Heart left ventricle (tissue), 16 donors: ENCODE data around the gene PGAM2. TPM values are rescaled to one million over a fixed set of nuclear protein-coding genes. Genes with fewer than 3 reads are reported as not detected.
A peak's percentile ranks its signal among the peaks of the same experiment; 100 is the strongest.

Experiments
- ATAC-seq, 4 donors: fragments of 200-7000 bp; cut with Tn5 transposase; one replicate each; pipeline ENCODE4 v1.9.1; 2020 to 2022; ENCODE audit warnings: moderate library complexity in 4 of 4, mild to moderate bottlenecking in 3 of 4, moderate number of reproducible peaks in 1 of 4
- DNase-seq, 5 donors: peaks; one replicate each; pipeline ENCODE4 v3.0.0-alpha.2; 2020
- H3K27ac ChIP-seq, 12 donors: fragments of 200-600 bp; sonication (generic) in 4 of 12; one replicate each; pipeline versions ENCODE4 v1.5.0 to v1.8.0; 2016 to 2022; ENCODE audit warnings: mild to moderate bottlenecking in 2 of 12
- H3K27me3 ChIP-seq, 9 donors: fragments of 200-600 bp; sonication (generic) in 2 of 9; one replicate each; pipeline versions ENCODE4 v1.5.1 to v1.8.0; 2016 to 2022; ENCODE audit warnings: mild to moderate bottlenecking in 3 of 9
- H3K36me3 ChIP-seq, 9 donors: fragments of 200-600 bp; sonication (generic) in 2 of 9; one replicate each; pipeline versions ENCODE4 v1.5.0 to v1.8.0; 2018 to 2022; ENCODE audit warnings: mild to moderate bottlenecking in 2 of 9
- H3K4me1 ChIP-seq, 12 donors: fragments of 200-600 bp; sonication (generic) in 4 of 12; one replicate each; pipeline versions ENCODE4 v1.5.0 to v1.8.0; 2016 to 2022; ENCODE audit warnings: mild to moderate bottlenecking in 3 of 12
- H3K4me3 ChIP-seq, 12 donors: fragments of 200-600 bp; sonication (generic) in 4 of 12; one replicate each; pipeline versions ENCODE4 v1.5.0 to v1.8.0; 2017 to 2022; ENCODE audit warnings: mild to moderate bottlenecking in 9 of 12, moderate library complexity in 4 of 12
- H3K9me3 ChIP-seq, 12 donors: fragments of 200-600 bp; sonication (generic) in 4 of 12; one replicate each; pipeline versions ENCODE4 v1.5.0 to v1.8.0; 2016 to 2022; ENCODE audit warnings: mild to moderate bottlenecking in 1 of 12
- CTCF ChIP-seq, 12 donors: fragments of 200-600 bp; sonication (generic) in 4 of 12; IDR thresholded peaks; one replicate each; pipeline versions ENCODE4 v1.5.0 to v1.8.0; 2018 to 2022; ENCODE audit warnings: antibody characterized with exemption in 12 of 12, mild to moderate bottlenecking in 5 of 12
- POLR2A ChIP-seq, 2 donors: fragments of 450-650 bp; IDR thresholded peaks; one replicate each; pipeline ENCODE4 v1.6.1; 2017; ENCODE audit warnings: antibody characterized with exemption in 2 of 2, mild to moderate bottlenecking in 2 of 2, moderate library complexity in 2 of 2
- WGBS, 4 donors: extraction: QIAGEN DNeasy Blood & Tissue Kit in 2 of 4; methylation state at CpG; one replicate each; pipeline versions ENCODE4 v1.1.5 to v1.1.7; 2013 to 2018; 5-methylcytosine and 5-hydroxymethylcytosine counted together
- intact Hi-C, 10 donors: fragments of 100-400 bp; cut with DNase I; formaldehyde crosslinking; loops; one replicate each; pipeline versions ENCODE4 v1.11.1 to v1.14.2; 2022
- polyA plus RNA-seq, 2 donors: library from polyadenylated mRNA; stranded (reverse); fragments of 200-250 nt; gene quantifications; one replicate each; pipeline ENCODE4 v1.2.3, GENCODE V29; 2013
- total RNA-seq, 9 donors: library from RNA; depleted of rRNA in 2 of 9; stranded (reverse); fragments of >200 nt in 2 of 9; fragmentation: NEBNext Ultra II Directional in 3 of 9; extraction: Animal tissue kit (Norgen Biotek cat#: 25700) in 3 of 9; gene quantifications; one replicate each; pipeline versions ENCODE4 v1.1.0 to v1.2.4, GENCODE V29; 2016 to 2023
- donor health status: ischemic (EF 13 %, LVEDD 7.1; RV severe dilation, severe dysfunction).
- donor health status: healthy with polysubstance abuse.
- donor health status: DM: no; HTN: yes; CAD: no.
- donor health status: DM: no; HTN: no; CAD: no.
- donor health status: ischemic (EF 25% LVEDD 6.9; RV normal size, moderate dysfunction).
- donor health status: ischemic (EF 25% LVEDD 5.7; RV mildly dilated, moderate dysfunction).
- donor health status: healthy.
- donor health status: DM: yes; HTN: yes; CAD: no.
- donor health status: ischemic (EF 35%, LVEDD 5.7; RV mildly dilated, moderate dysfunction).
- donor health status: nonischemic (EF 11% LVEDD 7.7; RV severe dilation, severe dysfunction).
- donor health status: DM: yes; HTN: yes; CAD: no.
- donor health status: PGD.
- donor health status: ischemic (EF 29% LVEDD 5.4; RV normal size, mild dysfunction).
- donor health status: nonischemic (EF 23%, LVEDD 6.1; RV moderate dilation, normal function).

Gene PGAM2
- total and polyA plus RNA-seq, 11 donors, result 242 to 2,064 (median 555) TPM

- no peaks in the 10 kb centered on the region for H3K9me3 ChIP-seq
- peaks cover 0 to 87% (median 22%) of the 10 kb centered on the region in 9 donors for H3K36me3 ChIP-seq
- TF ChIP-seq POLR2A (IDR thresholded peaks at IDR 0.05) (no peak), CTCF (IDR thresholded peaks at IDR 0.05) (no peak)
- no peak overlapping the region for H3K27ac ChIP-seq
- H3K4me3 ChIP-seq, result no peak overlapping the region
- WGBS, 4 donors, result 77 to 83% (median 80%) methylated on average over 17 to 27 of the region's 27 CpGs
- no peak for ATAC-seq
- no peaks in the 10 kb centered on the region for H3K27me3 ChIP-seq
- DNase-seq, result peak in 2 of 5 donors; percentile 22 to 58
- intact Hi-C loops, result no loop called here
- peaks cover 0 to 32% (median 13%) of the 10 kb centered on the region in 12 donors for H3K4me1 ChIP-seq
Observed at GRCh38 chr7:44110719-44111635, 45.6 kb upstream of the PGAM2 start.

- TF ChIP-seq CTCF (IDR thresholded peaks at IDR 0.05), result no peak
- no peak for TF ChIP-seq POLR2A (IDR thresholded peaks at IDR 0.05)
- DNase-seq, result peak in 1 of 5 donors; percentile 14
- 94 to 96% (median 95%) methylated on average over 18 of the region's 18 CpGs for WGBS, 4 donors
- H3K4me1 ChIP-seq, result peaks cover 0 to 36% (median 11%) of the 10 kb centered on the region in 12 donors
- no peaks in the 10 kb centered on the region for H3K9me3 ChIP-seq
- H3K27me3 ChIP-seq, result peaks cover 0 to under 1% (median 0%) of the 10 kb centered on the region in 9 donors
- no peak for ATAC-seq
- intact Hi-C loops, result no loop called here
- H3K27ac ChIP-seq, result no peak overlapping the region
- H3K36me3 ChIP-seq, result peaks cover 0 to 78% (median 18%) of the 10 kb centered on the region in 9 donors
- H3K4me3 ChIP-seq, result no peak overlapping the region
Observed at GRCh38 chr7:44109991-44110390, 44.6 kb upstream of the PGAM2 start.

GRCh38 chr7:44108768-44109750 is 43.7 kb upstream of the PGAM2 start:
- H3K27ac ChIP-seq, result no peak overlapping the region
- WGBS, 4 donors, result 86 to 88% (median 86%) methylated on average over 16 to 21 of the region's 21 CpGs
- peak in 2 of 5 donors; percentile 21 to 58 for DNase-seq

More at GRCh38 chr7:44108768-44109750, 43.7 kb upstream of the PGAM2 start:
- Histone ChIP-seq H3K36me3 (peaks cover 0 to 69% (median 11%) of the 10 kb centered on the region in 9 donors), H3K27me3 (peaks cover 0 to 9% (median 0%) of the 10 kb centered on the region in 9 donors), H3K4me3 (peak overlapping the region in 1 of 12 donors; percentile 75), H3K9me3 (no peaks in the 10 kb centered on the region), H3K4me1 (peaks cover 0 to 30% (median 4%) of the 10 kb centered on the region in 12 donors)
- no peak for ATAC-seq
- intact Hi-C loops, result no loop called here
- TF ChIP-seq POLR2A (IDR thresholded peaks at IDR 0.05), result no peak
- TF ChIP-seq CTCF (IDR thresholded peaks at IDR 0.05), result no peak
